ENCODE results near the gene CALML3. TPM values are rescaled to one million over a fixed set of nuclear protein-coding genes. Genes with fewer than 3 reads are reported as not detected.

CALML3 gene
- polyA plus RNA-seq, 1 donor from 2014 or later, result not detected

DNA sequence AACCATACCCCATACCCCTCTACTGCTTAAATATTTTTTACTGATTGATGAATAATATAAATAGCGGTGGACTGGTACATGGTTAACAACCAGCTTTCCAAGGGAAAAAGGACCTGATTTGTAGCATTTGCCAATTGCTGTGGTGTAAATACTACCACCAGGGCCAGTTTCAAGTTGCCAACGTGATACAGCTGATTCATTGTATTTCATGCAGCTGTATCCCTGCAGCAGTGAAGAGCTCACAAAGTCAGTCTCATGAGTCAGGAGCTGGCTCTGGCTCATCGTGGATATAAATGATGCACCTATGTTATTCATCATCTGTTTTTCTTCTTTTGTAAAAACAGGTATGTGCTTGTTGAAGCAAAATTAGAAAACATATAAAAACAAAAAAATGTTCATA lies 40.6 kb upstream of the CALML3 start:
- TF ChIP-seq MXI1 (conservative IDR thresholded peaks at IDR 0.05; ENCODE audit: poor library complexity, severe bottlenecking) (no peak), TAF1 (IDR thresholded peaks at IDR 0.05; ENCODE audit: low read depth) (no peak), EZH2 (IDR thresholded peaks at IDR 0.05; ENCODE audit: borderline replicate concordance, insufficient read depth, low read length, poor library complexity, severe bottlenecking) (no peak), RAD21 (conservative IDR thresholded peaks at IDR 0.05) (no peak), SMC3 (conservative IDR thresholded peaks at IDR 0.05; ENCODE audit: poor library complexity) (no peak), POLR2AphosphoS5 (IDR thresholded peaks at IDR 0.05) (no peak), EP300 (conservative IDR thresholded peaks at IDR 0.05; ENCODE audit: poor library complexity, severe bottlenecking) (no peak)
- TF ChIP-seq, protein P1, sequence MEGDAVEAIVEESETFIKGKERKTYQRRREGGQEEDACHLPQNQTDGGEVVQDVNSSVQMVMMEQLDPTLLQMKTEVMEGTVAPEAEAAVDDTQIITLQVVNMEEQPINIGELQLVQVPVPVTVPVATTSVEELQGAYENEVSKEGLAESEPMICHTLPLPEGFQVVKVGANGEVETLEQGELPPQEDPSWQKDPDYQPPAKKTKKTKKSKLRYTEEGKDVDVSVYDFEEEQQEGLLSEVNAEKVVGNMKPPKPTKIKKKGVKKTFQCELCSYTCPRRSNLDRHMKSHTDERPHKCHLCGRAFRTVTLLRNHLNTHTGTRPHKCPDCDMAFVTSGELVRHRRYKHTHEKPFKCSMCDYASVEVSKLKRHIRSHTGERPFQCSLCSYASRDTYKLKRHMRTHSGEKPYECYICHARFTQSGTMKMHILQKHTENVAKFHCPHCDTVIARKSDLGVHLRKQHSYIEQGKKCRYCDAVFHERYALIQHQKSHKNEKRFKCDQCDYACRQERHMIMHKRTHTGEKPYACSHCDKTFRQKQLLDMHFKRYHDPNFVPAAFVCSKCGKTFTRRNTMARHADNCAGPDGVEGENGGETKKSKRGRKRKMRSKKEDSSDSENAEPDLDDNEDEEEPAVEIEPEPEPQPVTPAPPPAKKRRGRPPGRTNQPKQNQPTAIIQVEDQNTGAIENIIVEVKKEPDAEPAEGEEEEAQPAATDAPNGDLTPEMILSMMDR (IDR thresholded peaks at IDR 0.05; ENCODE audit: poor library complexity, severe bottlenecking), result no peak
- TF ChIP-seq, protein P2, sequence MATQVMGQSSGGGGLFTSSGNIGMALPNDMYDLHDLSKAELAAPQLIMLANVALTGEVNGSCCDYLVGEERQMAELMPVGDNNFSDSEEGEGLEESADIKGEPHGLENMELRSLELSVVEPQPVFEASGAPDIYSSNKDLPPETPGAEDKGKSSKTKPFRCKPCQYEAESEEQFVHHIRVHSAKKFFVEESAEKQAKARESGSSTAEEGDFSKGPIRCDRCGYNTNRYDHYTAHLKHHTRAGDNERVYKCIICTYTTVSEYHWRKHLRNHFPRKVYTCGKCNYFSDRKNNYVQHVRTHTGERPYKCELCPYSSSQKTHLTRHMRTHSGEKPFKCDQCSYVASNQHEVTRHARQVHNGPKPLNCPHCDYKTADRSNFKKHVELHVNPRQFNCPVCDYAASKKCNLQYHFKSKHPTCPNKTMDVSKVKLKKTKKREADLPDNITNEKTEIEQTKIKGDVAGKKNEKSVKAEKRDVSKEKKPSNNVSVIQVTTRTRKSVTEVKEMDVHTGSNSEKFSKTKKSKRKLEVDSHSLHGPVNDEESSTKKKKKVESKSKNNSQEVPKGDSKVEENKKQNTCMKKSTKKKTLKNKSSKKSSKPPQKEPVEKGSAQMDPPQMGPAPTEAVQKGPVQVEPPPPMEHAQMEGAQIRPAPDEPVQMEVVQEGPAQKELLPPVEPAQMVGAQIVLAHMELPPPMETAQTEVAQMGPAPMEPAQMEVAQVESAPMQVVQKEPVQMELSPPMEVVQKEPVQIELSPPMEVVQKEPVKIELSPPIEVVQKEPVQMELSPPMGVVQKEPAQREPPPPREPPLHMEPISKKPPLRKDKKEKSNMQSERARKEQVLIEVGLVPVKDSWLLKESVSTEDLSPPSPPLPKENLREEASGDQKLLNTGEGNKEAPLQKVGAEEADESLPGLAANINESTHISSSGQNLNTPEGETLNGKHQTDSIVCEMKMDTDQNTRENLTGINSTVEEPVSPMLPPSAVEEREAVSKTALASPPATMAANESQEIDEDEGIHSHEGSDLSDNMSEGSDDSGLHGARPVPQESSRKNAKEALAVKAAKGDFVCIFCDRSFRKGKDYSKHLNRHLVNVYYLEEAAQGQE (IDR thresholded peaks at IDR 0.05; ENCODE audit: borderline replicate concordance), result no peak
- Histone ChIP-seq H3K79me2 (replicated peaks; ENCODE audit: insufficient read depth, low read length) (no peaks in the 10 kb centered on the region), H3K27ac (ENCODE audit: low read length) (no peak overlapping the region), H3K4me2 (ENCODE audit: low read length) (no peak overlapping the region), H4K20me1 (ENCODE audit: insufficient read depth) (no peaks in the 10 kb centered on the region), H3F3A (ENCODE audit: insufficient read depth, low read length, poor library complexity, severe bottlenecking) (no peaks in the 10 kb centered on the region), H3K9me2 (ENCODE audit: insufficient read depth, low read length) (no peaks in the 10 kb centered on the region), H3K27me3 (ENCODE audit: insufficient read depth, low read depth, low read length) (no peaks in the 10 kb centered on the region), H3K36me3 (ENCODE audit: insufficient read depth, low read length) (no peaks in the 10 kb centered on the region), H3K9me3 (ENCODE audit: low read length) (no peaks in the 10 kb centered on the region), H2AFZ (ENCODE audit: low read depth, low read length) (no peak overlapping the region), H3K4me3 (ENCODE audit: low read length) (no peak overlapping the region), H3K9ac (ENCODE audit: low read length) (no peak overlapping the region)

DNA sequence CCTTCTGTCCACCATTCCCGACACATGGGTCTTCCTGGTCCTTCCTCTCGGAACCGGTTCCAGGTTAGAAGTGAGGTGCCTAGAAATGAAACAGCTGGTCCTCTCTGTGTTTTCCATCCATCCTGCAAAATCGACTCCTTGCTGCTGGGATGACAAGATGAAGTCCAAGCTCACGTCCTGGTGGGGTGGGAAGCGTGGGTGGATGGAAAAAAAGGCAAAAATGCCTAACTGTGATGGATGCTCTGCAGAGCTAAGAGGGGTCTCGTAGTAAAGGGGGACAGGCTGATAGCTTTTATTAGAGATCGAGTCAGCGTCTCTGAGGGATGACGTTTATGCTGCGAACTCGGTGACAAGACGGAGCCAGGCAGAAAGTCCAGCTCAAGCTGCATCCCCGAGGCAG lies 39.5 kb upstream of the CALML3 start:
- TF ChIP-seq MXI1 (conservative IDR thresholded peaks at IDR 0.05; ENCODE audit: poor library complexity, severe bottlenecking) (no peak), RAD21 (conservative IDR thresholded peaks at IDR 0.05) (no peak), POLR2AphosphoS5 (IDR thresholded peaks at IDR 0.05) (no peak), TAF1 (IDR thresholded peaks at IDR 0.05; ENCODE audit: low read depth) (no peak), EZH2 (IDR thresholded peaks at IDR 0.05; ENCODE audit: borderline replicate concordance, insufficient read depth, low read length, poor library complexity, severe bottlenecking) (no peak), SMC3 (conservative IDR thresholded peaks at IDR 0.05; ENCODE audit: poor library complexity) (no peak)
- TF ChIP-seq, protein P2 (IDR thresholded peaks at IDR 0.05; ENCODE audit: borderline replicate concordance), result no peak
- TF ChIP-seq, protein P1 (IDR thresholded peaks at IDR 0.05; ENCODE audit: poor library complexity, severe bottlenecking), result no peak
- H4K20me1 ChIP-seq (ENCODE audit: insufficient read depth), result no peaks in the 10 kb centered on the region
- no peaks in the 10 kb centered on the region for H3K27me3 ChIP-seq (ENCODE audit: insufficient read depth, low read depth, low read length)

More for the DNA sequence above, 39.5 kb upstream of the CALML3 start:
- H3K36me3 ChIP-seq (ENCODE audit: insufficient read depth, low read length), result no peaks in the 10 kb centered on the region
- no peak overlapping the region for H3K4me3 ChIP-seq (ENCODE audit: low read length)
- H3K9me3 ChIP-seq (ENCODE audit: low read length), result no peaks in the 10 kb centered on the region
- no peaks in the 10 kb centered on the region for H3F3A ChIP-seq (ENCODE audit: insufficient read depth, low read length, poor library complexity, severe bottlenecking)
- H3K27ac ChIP-seq (ENCODE audit: low read length), result no peak overlapping the region
- H3K79me2 ChIP-seq (replicated peaks; ENCODE audit: insufficient read depth, low read length), result no peaks in the 10 kb centered on the region
- no peak overlapping the region for H2AFZ ChIP-seq (ENCODE audit: low read depth, low read length)
- H3K9ac ChIP-seq (ENCODE audit: low read length), result no peak overlapping the region
- no peak overlapping the region for H3K4me2 ChIP-seq (ENCODE audit: low read length)
- H3K9me2 ChIP-seq (ENCODE audit: insufficient read depth, low read length), result no peaks in the 10 kb centered on the region

Measured in neural cell (in vitro differentiated cells).